ENCODE measurements around the gene TUBG1. TPM values are rescaled to one million over a fixed set of nuclear protein-coding genes. Genes with fewer than 3 reads are reported as not detected.

TUBG1 gene
- total and polyA plus RNA-seq, 9 of the 15 experiments (the other 6 are each of a cell fraction or from before 2014, with no cell fraction given) = 33.1 to 147 (median 66.0) TPM

- TF ChIP-seq BCLAF1 (IDR thresholded peaks at IDR 0.05; ENCODE audit: borderline replicate concordance in 1 of 2, control insufficient read depth in 1 of 2, low read depth in 2 of 2, low read length in 1 of 2) (no peak), MYNN (IDR thresholded peaks at IDR 0.05) (0 out of 2 replicates have a peak, but pooled peaks have one; percentile 43), MYNN (CRISPR knock-in tag; IDR thresholded peaks at IDR 0.05) (no peak), DLX4 (CRISPR knock-in tag; IDR thresholded peaks at IDR 0.05) (no peak), ZNF318 (IDR thresholded peaks at IDR 0.05; ENCODE audit: borderline replicate concordance in 1 of 2, low read depth in 1 of 2) (0 out of 4 replicates have a peak, but pooled peaks of 1 of the 2 experiments have one; percentile 13), MCM7 (IDR thresholded peaks at IDR 0.05) (no peak), CBX1 (IDR thresholded peaks at IDR 0.05; ENCODE audit: low read depth) (no peak), HCFC1 (IDR thresholded peaks at IDR 0.05; ENCODE audit: low read depth, low read length) (0 out of 2 replicates have a peak, but pooled peaks have one; percentile 42), BRD4 (IDR thresholded peaks at IDR 0.05) (0 out of 2 replicates have a peak, but pooled peaks have one; percentile 21), ZBTB8A (IDR thresholded peaks at IDR 0.05; ENCODE audit: partially characterized antibody) (no peak), ZNF655 (CRISPR knock-in tag; IDR thresholded peaks at IDR 0.05) (no peak)
Measured at GRCh38 chr17:42578282-42578869, 31.1 kb upstream of the TUBG1 start (continued).
